Neuronal stem cell (in vitro differentiated cells): ENCODE data around the gene ACACB.

Experiments
- DNase-seq: peaks from one replicate; pipeline ENCODE4 v3.0.0-alpha.2; 2013; ENCODE audit warnings: low spot score
- H2AFZ ChIP-seq: one replicate; pipeline ENCODE4 v1.6.1; 2013; ENCODE audit warnings: mild to moderate bottlenecking, low read length, inconsistent platforms
- H2AK5ac ChIP-seq: 2 replicates; pipeline ENCODE4 v1.6.1; 2013; ENCODE audit warnings: low read depth, mild to moderate bottlenecking, inconsistent platforms, low read length, moderate library complexity, mixed read lengths
- H2BK120ac ChIP-seq: 2 replicates; pipeline ENCODE4 v1.6.1; 2013; ENCODE audit warnings: low read depth, mild to moderate bottlenecking, inconsistent platforms, low read length, moderate library complexity, mixed read lengths
- H2BK12ac ChIP-seq: one replicate; pipeline ENCODE4 v1.6.1; 2013; ENCODE audit warnings: low read length, inconsistent platforms
- H2BK15ac ChIP-seq: 2 replicates; pipeline ENCODE4 v1.6.1; 2013; ENCODE audit warnings: mild to moderate bottlenecking, low read length, inconsistent platforms, mixed read lengths
- H2BK5ac ChIP-seq: one replicate; pipeline ENCODE4 v1.6.1; 2013; ENCODE audit warnings: inconsistent platforms, mild to moderate bottlenecking, low read length, moderate library complexity
- H3K14ac ChIP-seq: one replicate; pipeline ENCODE4 v1.6.1; 2013; ENCODE audit warnings: low read length, inconsistent platforms
- H3K18ac ChIP-seq: 2 replicates; pipeline ENCODE4 v1.6.1; 2013; ENCODE audit warnings: low read length, inconsistent platforms
- H3K23ac ChIP-seq: 2 replicates; pipeline ENCODE4 v1.6.1; 2013; ENCODE audit warnings: low read depth, mild to moderate bottlenecking, mixed read lengths, low read length, inconsistent platforms; ENCODE audit not compliant: poor library complexity
- H3K27ac ChIP-seq: replicated peaks from 3 replicates; pipeline ENCODE4 v1.5.1; 2013; ENCODE audit warnings: low read length, inconsistent platforms
- H3K27me3 ChIP-seq, 3 experiments: 2 replicates each; pipeline ENCODE4 v1.6.1; 2013; ENCODE audit warnings: low read length in 3 of 3, mild to moderate bottlenecking in 2 of 3, inconsistent platforms in 1 of 3, low read depth in 1 of 3, mixed read lengths in 1 of 3, moderate library complexity in 1 of 3; ENCODE audit not compliant: control insufficient read depth in 3 of 3, insufficient read depth in 3 of 3
- H3K36me3 ChIP-seq, 2 donors: replicated peaks in 1 of 2; 2 replicates each; pipeline ENCODE4 v1.6.1; 2013; ENCODE audit warnings: low read length in 2 of 2; ENCODE audit not compliant: control insufficient read depth in 2 of 2, insufficient read depth in 2 of 2
- H3K4ac ChIP-seq: 2 replicates; pipeline ENCODE4 v1.6.1; 2013; ENCODE audit warnings: inconsistent platforms, mild to moderate bottlenecking, low read length, moderate library complexity
- H3K4me1 ChIP-seq, 2 donors: 1 replicate in 1 of 2; 2 replicates in 1 of 2; pipeline ENCODE4 v1.6.1; 2013; ENCODE audit warnings: low read length in 2 of 2, low read depth in 1 of 2; ENCODE audit not compliant: control insufficient read depth in 2 of 2, insufficient read depth in 1 of 2
- H3K4me2 ChIP-seq: one replicate; pipeline ENCODE4 v1.6.1; 2013; ENCODE audit warnings: mild to moderate bottlenecking, low read length, inconsistent platforms; ENCODE audit not compliant: insufficient read depth, poor library complexity, severe bottlenecking
- H3K4me3 ChIP-seq, 2 donors: 2 replicates each; pipeline ENCODE4 v1.5.1; 2013; ENCODE audit warnings: low read length in 2 of 2, mild to moderate bottlenecking in 2 of 2, inconsistent platforms in 1 of 2, moderate library complexity in 1 of 2
- H3K79me1 ChIP-seq: one replicate; pipeline ENCODE4 v1.6.1; 2013; ENCODE audit warnings: low read depth, mild to moderate bottlenecking, inconsistent platforms, low read length, moderate library complexity
- H3K9ac ChIP-seq: one replicate; pipeline ENCODE4 v1.6.1; 2013; ENCODE audit warnings: mild to moderate bottlenecking, low read depth, low read length, inconsistent platforms; ENCODE audit not compliant: poor library complexity
- H3K9me3 ChIP-seq, 2 donors: replicated peaks in 1 of 2; 2 replicates each; pipeline versions ENCODE3 to v1.6.1; 2013; ENCODE audit warnings: low read length in 2 of 2, mild to moderate bottlenecking in 2 of 2, inconsistent platforms in 1 of 2, low read depth in 1 of 2, mixed read lengths in 1 of 2, moderate library complexity in 1 of 2; ENCODE audit not compliant: control insufficient read depth in 2 of 2, insufficient read depth in 1 of 2
- H4K8ac ChIP-seq: one replicate; pipeline ENCODE4 v1.6.1; 2013; ENCODE audit warnings: low read depth, mild to moderate bottlenecking, inconsistent platforms, low read length, moderate library complexity
- H4K91ac ChIP-seq: one replicate; pipeline ENCODE4 v1.6.1; 2013; ENCODE audit warnings: low read length, low read depth, mild to moderate bottlenecking, inconsistent platforms; ENCODE audit not compliant: poor library complexity
- WGBS, 2 donors: extraction: QIAGEN DNeasy Blood & Tissue Kit; methylation state at CpG; one replicate each; pipeline ENCODE4 v1.1.7; 2013; ENCODE audit warnings: missing lambda C conversion rate in 2 of 2, mixed read lengths in 1 of 2; ENCODE audit not compliant: insufficient read length in 2 of 2, insufficient replicate concordance in 1 of 2; ENCODE audit errors: extremely low coverage in 2 of 2; 5-methylcytosine and 5-hydroxymethylcytosine counted together

Gene ACACB

DNA sequence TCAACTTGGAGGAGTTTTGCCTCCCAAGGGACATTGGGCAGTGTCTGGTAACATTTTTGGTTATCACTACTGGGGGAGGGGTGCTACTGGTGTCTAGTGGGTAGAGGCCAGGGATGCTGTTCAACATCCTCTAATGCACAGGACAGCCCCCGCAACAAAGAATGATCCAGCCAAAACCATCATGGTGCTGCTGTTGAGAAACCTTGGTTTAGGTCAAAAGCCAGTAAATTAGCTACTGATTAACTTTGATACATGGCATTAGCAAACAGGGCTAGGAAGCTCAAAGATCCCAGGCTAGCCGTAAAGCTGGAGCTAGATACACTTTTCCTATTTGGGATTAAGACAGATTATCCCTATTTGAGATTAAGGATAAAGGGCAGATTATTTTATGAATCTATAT is 32.0 kb upstream of the ACACB start:
- Histone ChIP-seq H3K9me3 (peaks cover 0 to 1% of the 10 kb centered on the region in 2 donors), H3K27me3 (no peaks in the 10 kb centered on the region), H3K79me1 (no peaks in the 10 kb centered on the region), H3K4me2 (no peak overlapping the region), H2BK120ac (no peak overlapping the region), H3K4me3 (no peak overlapping the region), H4K8ac (no peak overlapping the region), H2AFZ (no peak overlapping the region), H2AK5ac (no peak overlapping the region), H4K91ac (no peak overlapping the region), H2BK15ac (no peak overlapping the region), H3K4ac (no peak overlapping the region), H3K14ac (no peak overlapping the region), H2BK12ac (no peak overlapping the region), H3K27ac (no peak overlapping the region), H3K18ac (no peak overlapping the region), H3K36me3 (peaks cover 34 to 96% of the 10 kb centered on the region in 2 donors), H3K23ac (no peak overlapping the region), H3K4me1 (no peaks in the 10 kb centered on the region), H3K9ac (no peak overlapping the region), H2BK5ac (no peak overlapping the region)
- DNase-seq = no peak
- no CpG with 5 or more reads among the region's 2 CpGs for WGBS, 2 donors

DNA sequence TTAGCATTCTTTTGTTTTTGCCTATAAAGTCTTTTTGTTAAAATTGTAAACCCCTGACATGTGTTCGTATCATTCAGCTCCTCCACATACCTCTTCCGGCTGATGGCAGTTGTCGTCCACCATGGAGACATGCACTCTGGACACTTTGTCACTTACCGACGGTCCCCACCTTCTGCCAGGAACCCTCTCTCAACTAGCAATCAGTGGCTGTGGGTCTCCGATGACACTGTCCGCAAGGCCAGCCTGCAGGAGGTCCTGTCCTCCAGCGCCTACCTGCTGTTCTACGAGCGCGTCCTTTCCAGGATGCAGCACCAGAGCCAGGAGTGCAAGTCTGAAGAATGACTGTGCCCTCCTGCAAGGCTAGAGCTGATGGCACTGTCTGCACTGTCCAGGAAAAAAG is 30.8 kb upstream of the ACACB start:
- H3K9me3 ChIP-seq = peaks cover 0 to 1% of the 10 kb centered on the region in 2 donors
- H3K27me3 ChIP-seq = no peaks in the 10 kb centered on the region
- H3K4ac ChIP-seq = no peak overlapping the region
- H2AFZ ChIP-seq = no peak overlapping the region
- peak overlapping the region; percentile 17 for H3K9ac ChIP-seq
- H4K8ac ChIP-seq = no peak overlapping the region
- H3K4me1 ChIP-seq = no peaks in the 10 kb centered on the region
- H3K27ac ChIP-seq = no peak overlapping the region
- peaks cover 39 to 100% of the 10 kb centered on the region in 2 donors for H3K36me3 ChIP-seq
- no peak overlapping the region for H3K14ac ChIP-seq
- WGBS, 2 donors = no CpG with 5 or more reads among the region's 11 CpGs
- H2BK15ac ChIP-seq = no peak overlapping the region
- no peak overlapping the region for H4K91ac ChIP-seq
- H2BK12ac ChIP-seq = no peak overlapping the region
- no peak overlapping the region for H3K4me2 ChIP-seq
- no peak overlapping the region for H3K18ac ChIP-seq
- no peak for DNase-seq
- no peak overlapping the region for H2BK120ac ChIP-seq
- peak overlapping the region in 1 of 2 donors; percentile 16 for H3K4me3 ChIP-seq
- H2AK5ac ChIP-seq = no peak overlapping the region
- H3K23ac ChIP-seq = no peak overlapping the region
- H3K79me1 ChIP-seq = no peaks in the 10 kb centered on the region
- no peak overlapping the region for H2BK5ac ChIP-seq

DNA sequence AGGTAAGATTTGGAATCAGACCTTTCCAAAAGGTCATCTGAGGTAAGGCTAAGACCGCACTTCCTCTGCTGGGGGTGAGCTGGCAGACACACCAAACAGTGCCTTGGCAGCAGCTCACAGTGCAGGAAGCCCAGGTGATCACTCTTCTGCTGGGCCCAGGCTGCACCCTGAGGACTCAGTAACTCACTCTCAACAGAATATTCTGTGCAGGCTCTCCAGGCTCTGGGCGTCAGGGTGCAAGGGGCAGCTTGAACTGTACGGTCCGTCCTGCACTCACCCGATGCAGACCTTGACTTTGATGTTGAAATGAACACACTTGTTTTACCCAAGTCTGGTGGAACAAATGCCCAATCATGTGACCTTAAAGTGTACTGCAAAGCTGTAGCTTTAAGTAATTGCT is 29.1 kb upstream of the ACACB start:
- no peak overlapping the region for H2AFZ ChIP-seq
- no peak overlapping the region for H4K8ac ChIP-seq
- H3K4me2 ChIP-seq = no peak overlapping the region
- DNase-seq = no peak
- no peak overlapping the region for H3K4me3 ChIP-seq
- H2BK5ac ChIP-seq = no peak overlapping the region
- no peak overlapping the region for H2AK5ac ChIP-seq
- no peak overlapping the region for H3K27ac ChIP-seq
- no peak overlapping the region for H3K4ac ChIP-seq
- H2BK120ac ChIP-seq = no peak overlapping the region
- no peak overlapping the region for H3K9ac ChIP-seq
- H3K9me3 ChIP-seq = peaks cover 1 to 4% of the 10 kb centered on the region in 2 donors
- peaks cover 2 to 3% of the 10 kb centered on the region in 2 donors for H3K4me1 ChIP-seq
- no peaks in the 10 kb centered on the region for H3K79me1 ChIP-seq
- H3K14ac ChIP-seq = no peak overlapping the region
- H2BK15ac ChIP-seq = no peak overlapping the region
- H2BK12ac ChIP-seq = no peak overlapping the region
- H3K27me3 ChIP-seq = no peaks in the 10 kb centered on the region
- WGBS, 2 donors = no CpG with 5 or more reads among the region's 5 CpGs
- peaks cover 33 to 98% of the 10 kb centered on the region in 2 donors for H3K36me3 ChIP-seq
- no peak overlapping the region for H3K23ac ChIP-seq
- H3K18ac ChIP-seq = no peak overlapping the region
- H4K91ac ChIP-seq = no peak overlapping the region

DNA sequence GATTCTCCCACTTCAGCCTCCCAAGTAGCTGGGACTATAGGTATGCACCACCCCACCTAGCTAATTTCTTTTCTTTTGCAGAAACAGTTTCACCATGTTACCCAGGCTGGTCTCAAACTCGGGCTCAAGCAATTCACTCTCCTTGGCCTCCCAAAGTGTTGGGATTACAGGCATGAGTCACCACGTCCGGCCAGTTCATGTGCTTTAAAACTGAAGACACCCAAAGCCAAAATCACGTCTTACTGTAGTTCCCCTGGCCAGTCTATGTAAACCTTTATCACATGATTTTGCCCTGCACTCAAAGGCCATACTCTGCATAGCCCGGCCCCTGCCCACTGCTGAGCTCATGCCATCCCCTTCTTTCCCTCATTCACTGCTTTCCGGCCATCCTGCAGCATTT is 27.6 kb upstream of the ACACB start:
- Histone ChIP-seq H2BK5ac (no peak overlapping the region), H3K23ac (no peak overlapping the region), H3K9me3 (peaks cover 1 to 7% of the 10 kb centered on the region in 2 donors), H3K27me3 (no peaks in the 10 kb centered on the region), H3K9ac (no peak overlapping the region), H3K4me1 (peaks cover 9 to 10% of the 10 kb centered on the region in 2 donors), H2AK5ac (no peak overlapping the region), H2BK15ac (no peak overlapping the region), H3K79me1 (no peaks in the 10 kb centered on the region), H4K8ac (no peak overlapping the region), H4K91ac (no peak overlapping the region), H3K18ac (no peak overlapping the region), H3K27ac (no peak overlapping the region), H2BK12ac (no peak overlapping the region), H3K14ac (no peak overlapping the region), H2BK120ac (no peak overlapping the region), H3K36me3 (peaks cover 23 to 85% of the 10 kb centered on the region in 2 donors), H3K4me2 (no peak overlapping the region), H2AFZ (no peak overlapping the region), H3K4ac (no peak overlapping the region), H3K4me3 (no peak overlapping the region)
- DNase-seq = no peak
- no CpG with 5 or more reads among the region's 6 CpGs for WGBS, 2 donors
